ENCODE results near the gene SNX1. TPM values are rescaled to one million over a fixed set of nuclear protein-coding genes. Genes with fewer than 3 reads are reported as not detected.

The SNX1 gene
- total and polyA plus RNA-seq, 2 of the 13 experiments (the other 11 are each of a cell fraction or from before 2014, with no cell fraction given), result 29.3 to 60.1 TPM

DNA sequence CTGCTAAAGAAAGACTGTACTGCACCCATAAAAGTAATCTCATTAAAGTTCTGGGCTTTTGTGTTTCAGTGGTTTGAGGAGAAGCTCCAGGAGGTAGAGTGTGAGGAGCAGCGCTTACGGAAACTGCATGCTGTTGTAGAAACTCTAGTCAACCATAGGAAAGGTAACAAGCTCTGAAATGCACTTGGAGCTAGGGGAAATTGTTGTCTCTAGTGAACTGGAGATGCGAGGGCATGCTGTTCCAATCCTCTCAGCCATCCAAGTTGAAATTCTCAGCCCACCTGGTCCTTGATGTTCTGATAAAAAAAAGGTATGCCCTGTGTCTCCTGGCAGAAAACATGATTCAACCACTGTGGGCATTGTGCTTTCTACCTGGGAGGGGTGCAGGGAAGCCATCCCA lies 34.4 kb downstream of the SNX1 start (continued):
- TF ChIP-seq ZNF780A (CRISPR knock-in tag; IDR thresholded peaks at IDR 0.05), result no peak
- TF ChIP-seq ZNF629 (CRISPR knock-in tag; conservative IDR thresholded peaks at IDR 0.05), result no peak
- TF ChIP-seq SP1 (IDR thresholded peaks at IDR 0.05), result no peak
- TF ChIP-seq SP1 (CRISPR knock-in tag; IDR thresholded peaks at IDR 0.05), result no peak
- TF ChIP-seq BCL6 (CRISPR knock-in tag; IDR thresholded peaks at IDR 0.05), result no peak

DNA sequence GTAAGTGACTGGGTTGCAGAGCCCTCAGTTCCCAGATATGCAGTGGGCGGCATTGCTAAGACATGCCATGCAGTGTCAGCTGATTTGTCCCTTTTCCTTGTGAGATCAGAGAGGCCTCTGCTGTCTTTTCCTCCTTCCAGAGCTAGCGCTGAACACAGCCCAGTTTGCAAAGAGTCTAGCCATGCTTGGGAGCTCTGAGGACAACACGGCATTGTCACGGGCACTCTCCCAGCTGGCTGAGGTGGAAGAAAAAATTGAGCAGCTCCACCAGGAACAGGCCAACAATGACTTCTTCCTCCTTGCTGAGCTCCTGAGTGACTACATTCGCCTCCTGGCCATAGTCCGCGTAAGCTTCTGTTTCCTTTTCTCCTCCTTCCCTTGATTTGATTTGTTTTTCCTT lies 35.8 kb downstream of the SNX1 start:
- Histone ChIP-seq H3K4me1 (ENCODE audit: insufficient read depth, low read length) (no peaks in the 10 kb centered on the region), H3K9ac (ENCODE audit: insufficient read depth, low read depth, low read length) (no peak overlapping the region), H3K27me3 (ENCODE audit: control insufficient read depth in 1 of 2, insufficient read depth in 2 of 2, low read length in 2 of 2) (no peaks in the 10 kb centered on the region), H3K4me2 (ENCODE audit: low read depth, low read length) (no peak overlapping the region), H3K4me3 (replicated peaks in 1 of 3; ENCODE audit: insufficient read depth in 1 of 3, low read depth in 2 of 3, low read length in 3 of 3) (no peak overlapping the region), H2AFZ (ENCODE audit: low read length) (no peak overlapping the region), H3K27ac (ENCODE audit: extremely low read length, insufficient read depth, low read length) (no peak overlapping the region), H4K20me1 (ENCODE audit: insufficient read depth, low read length) (no peaks in the 10 kb centered on the region), H3K36me3 (replicated peaks in 1 of 2; ENCODE audit: control insufficient read depth in 1 of 2, insufficient read depth in 2 of 2, low read length in 2 of 2) (peaks cover 37 to 88% of the 10 kb centered on the region in 2 experiments), H3K79me2 (ENCODE audit: insufficient read depth, low read length) (no peaks in the 10 kb centered on the region), H3K9me3 (ENCODE audit: low read length) (no peaks in the 10 kb centered on the region)
- CTCF ChIA-PET (ENCODE audit: low intra/inter-chr PET ratio, low total read pairs), result no interaction called here
- intact Hi-C loops (cut with micrococcal nuclease; ENCODE audit: unreplicated experiment) (no loop called here), in situ Hi-C loops (cut with HindIII; ENCODE audit: extremely low pct_ligation_motif_present, low pct_unique_long_range_greater_than_20kb) (no loop called here)
- no TSS peak for BruUV-seq (replicated peaks)
- ATAC-seq (no peak), DNase-seq (ENCODE audit: low spot score) (no peak), FAIRE-seq (no peak)
- POLR2A ChIA-PET, result interaction anchor here (1.1 kb wide), 1 partner anchor 20 kb away, joined by 4 read pairs; no protein-coding TSS in a partner anchor
- 96% methylated on average over 6 of the region's 7 CpGs for WGBS (ENCODE audit: low lambda C conversion rate)
- TF ChIP-seq, protein P1, sequence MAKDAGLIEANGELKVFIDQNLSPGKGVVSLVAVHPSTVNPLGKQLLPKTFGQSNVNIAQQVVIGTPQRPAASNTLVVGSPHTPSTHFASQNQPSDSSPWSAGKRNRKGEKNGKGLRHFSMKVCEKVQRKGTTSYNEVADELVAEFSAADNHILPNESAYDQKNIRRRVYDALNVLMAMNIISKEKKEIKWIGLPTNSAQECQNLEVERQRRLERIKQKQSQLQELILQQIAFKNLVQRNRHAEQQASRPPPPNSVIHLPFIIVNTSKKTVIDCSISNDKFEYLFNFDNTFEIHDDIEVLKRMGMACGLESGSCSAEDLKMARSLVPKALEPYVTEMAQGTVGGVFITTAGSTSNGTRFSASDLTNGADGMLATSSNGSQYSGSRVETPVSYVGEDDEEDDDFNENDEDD (CRISPR knock-in tag; IDR thresholded peaks at IDR 0.05; ENCODE audit: borderline replicate concordance), result no peak
- TF ChIP-seq, protein P2, sequence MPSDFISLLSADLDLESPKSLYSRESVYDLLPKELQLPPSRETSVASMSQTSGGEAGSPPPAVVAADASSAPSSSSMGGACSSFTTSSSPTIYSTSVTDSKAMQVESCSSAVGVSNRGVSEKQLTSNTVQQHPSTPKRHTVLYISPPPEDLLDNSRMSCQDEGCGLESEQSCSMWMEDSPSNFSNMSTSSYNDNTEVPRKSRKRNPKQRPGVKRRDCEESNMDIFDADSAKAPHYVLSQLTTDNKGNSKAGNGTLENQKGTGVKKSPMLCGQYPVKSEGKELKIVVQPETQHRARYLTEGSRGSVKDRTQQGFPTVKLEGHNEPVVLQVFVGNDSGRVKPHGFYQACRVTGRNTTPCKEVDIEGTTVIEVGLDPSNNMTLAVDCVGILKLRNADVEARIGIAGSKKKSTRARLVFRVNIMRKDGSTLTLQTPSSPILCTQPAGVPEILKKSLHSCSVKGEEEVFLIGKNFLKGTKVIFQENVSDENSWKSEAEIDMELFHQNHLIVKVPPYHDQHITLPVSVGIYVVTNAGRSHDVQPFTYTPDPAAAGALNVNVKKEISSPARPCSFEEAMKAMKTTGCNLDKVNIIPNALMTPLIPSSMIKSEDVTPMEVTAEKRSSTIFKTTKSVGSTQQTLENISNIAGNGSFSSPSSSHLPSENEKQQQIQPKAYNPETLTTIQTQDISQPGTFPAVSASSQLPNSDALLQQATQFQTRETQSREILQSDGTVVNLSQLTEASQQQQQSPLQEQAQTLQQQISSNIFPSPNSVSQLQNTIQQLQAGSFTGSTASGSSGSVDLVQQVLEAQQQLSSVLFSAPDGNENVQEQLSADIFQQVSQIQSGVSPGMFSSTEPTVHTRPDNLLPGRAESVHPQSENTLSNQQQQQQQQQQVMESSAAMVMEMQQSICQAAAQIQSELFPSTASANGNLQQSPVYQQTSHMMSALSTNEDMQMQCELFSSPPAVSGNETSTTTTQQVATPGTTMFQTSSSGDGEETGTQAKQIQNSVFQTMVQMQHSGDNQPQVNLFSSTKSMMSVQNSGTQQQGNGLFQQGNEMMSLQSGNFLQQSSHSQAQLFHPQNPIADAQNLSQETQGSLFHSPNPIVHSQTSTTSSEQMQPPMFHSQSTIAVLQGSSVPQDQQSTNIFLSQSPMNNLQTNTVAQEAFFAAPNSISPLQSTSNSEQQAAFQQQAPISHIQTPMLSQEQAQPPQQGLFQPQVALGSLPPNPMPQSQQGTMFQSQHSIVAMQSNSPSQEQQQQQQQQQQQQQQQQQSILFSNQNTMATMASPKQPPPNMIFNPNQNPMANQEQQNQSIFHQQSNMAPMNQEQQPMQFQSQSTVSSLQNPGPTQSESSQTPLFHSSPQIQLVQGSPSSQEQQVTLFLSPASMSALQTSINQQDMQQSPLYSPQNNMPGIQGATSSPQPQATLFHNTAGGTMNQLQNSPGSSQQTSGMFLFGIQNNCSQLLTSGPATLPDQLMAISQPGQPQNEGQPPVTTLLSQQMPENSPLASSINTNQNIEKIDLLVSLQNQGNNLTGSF (CRISPR knock-in tag; IDR thresholded peaks at IDR 0.05), result no peak
- TF ChIP-seq ZBTB21 (CRISPR knock-in tag; IDR thresholded peaks at IDR 0.05), result no peak
- no peak for TF ChIP-seq U2AF2 (IDR thresholded peaks at IDR 0.05; ENCODE audit: low read depth, low read length)
- no peak for TF ChIP-seq ZNF670 (CRISPR knock-in tag; IDR thresholded peaks at IDR 0.05; ENCODE audit: borderline replicate concordance)
- TF ChIP-seq, protein P3, sequence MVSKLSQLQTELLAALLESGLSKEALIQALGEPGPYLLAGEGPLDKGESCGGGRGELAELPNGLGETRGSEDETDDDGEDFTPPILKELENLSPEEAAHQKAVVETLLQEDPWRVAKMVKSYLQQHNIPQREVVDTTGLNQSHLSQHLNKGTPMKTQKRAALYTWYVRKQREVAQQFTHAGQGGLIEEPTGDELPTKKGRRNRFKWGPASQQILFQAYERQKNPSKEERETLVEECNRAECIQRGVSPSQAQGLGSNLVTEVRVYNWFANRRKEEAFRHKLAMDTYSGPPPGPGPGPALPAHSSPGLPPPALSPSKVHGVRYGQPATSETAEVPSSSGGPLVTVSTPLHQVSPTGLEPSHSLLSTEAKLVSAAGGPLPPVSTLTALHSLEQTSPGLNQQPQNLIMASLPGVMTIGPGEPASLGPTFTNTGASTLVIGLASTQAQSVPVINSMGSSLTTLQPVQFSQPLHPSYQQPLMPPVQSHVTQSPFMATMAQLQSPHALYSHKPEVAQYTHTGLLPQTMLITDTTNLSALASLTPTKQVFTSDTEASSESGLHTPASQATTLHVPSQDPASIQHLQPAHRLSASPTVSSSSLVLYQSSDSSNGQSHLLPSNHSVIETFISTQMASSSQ (IDR thresholded peaks at IDR 0.05; ENCODE audit: low read depth), result no peak
- TF ChIP-seq, protein P3 (CRISPR knock-in tag; IDR thresholded peaks at IDR 0.05; ENCODE audit: borderline replicate concordance), result no peak
- no peak for TF ChIP-seq RELA (CRISPR knock-in tag; IDR thresholded peaks at IDR 0.05)
- TF ChIP-seq KMT2B (CRISPR knock-in tag; IDR thresholded peaks at IDR 0.05), result no peak

Measured in HepG2 (cell line).